GM18517 (cell line): ENCODE results near the gene ERAS.
"Not testable (repeated sequence)": the region's sequence is repeated elsewhere in the genome, so short reads cannot be mapped to it uniquely, and the experiment has no call there.

ENCODE experiments used
- ATAC-seq: cut with Tn5 transposase; IDR thresholded peaks from one replicate; pipeline ENCODE4 v1.9.1; 2021; ENCODE audit warnings: mild to moderate bottlenecking, moderate library complexity; ENCODE audit not compliant: unreplicated experiment

The ERAS gene

DNA sequence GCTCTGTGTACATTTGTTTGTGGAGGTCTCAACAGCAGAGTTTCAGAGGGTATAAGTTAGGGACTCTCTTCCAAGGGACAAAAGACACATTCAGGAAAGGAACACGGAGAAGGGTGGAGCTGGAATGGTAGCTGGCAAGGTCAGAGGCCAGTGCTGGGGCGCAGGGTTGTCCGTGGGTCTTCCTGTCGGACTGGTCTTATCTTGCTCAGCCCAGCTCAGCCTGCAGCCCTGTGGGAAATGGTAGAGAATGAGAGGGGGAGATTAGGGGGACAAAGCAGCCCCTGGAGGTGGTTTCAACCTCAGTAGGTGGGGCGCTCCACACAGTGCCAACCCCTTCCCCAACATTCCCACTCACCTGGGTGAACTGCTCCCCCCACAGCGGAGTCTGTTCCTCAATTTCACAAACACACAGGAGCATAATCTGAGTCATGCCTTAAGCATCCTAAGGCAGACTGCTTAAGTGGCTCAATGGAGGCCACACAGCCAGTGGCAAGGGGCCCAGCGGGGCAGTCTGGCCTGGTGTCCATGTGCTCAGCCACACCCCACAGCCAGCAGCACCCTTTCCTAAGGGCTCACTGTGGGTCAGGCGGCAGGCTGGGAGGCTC is 31.3 kb upstream of the ERAS start:
- ATAC-seq: no peak

DNA sequence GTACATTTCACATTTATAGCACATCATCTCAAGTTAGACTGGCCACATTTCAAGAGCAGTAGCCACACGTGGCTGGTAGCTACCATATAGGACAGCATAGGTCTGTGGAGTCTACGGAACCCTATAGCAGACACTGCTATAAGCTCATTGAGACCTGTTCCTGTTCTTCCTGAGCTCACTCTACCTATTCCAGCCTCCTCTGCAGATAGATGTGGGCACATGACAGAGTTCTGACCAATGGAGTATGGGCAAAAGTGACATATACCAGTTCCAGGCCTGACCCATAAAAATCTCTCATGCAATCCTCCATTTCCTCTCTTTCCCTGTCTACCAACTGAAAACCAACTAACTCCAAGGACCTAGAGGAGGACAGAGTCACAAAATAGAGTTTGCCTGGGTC is 28.0 kb upstream of the ERAS start:
- no peak for ATAC-seq

DNA sequence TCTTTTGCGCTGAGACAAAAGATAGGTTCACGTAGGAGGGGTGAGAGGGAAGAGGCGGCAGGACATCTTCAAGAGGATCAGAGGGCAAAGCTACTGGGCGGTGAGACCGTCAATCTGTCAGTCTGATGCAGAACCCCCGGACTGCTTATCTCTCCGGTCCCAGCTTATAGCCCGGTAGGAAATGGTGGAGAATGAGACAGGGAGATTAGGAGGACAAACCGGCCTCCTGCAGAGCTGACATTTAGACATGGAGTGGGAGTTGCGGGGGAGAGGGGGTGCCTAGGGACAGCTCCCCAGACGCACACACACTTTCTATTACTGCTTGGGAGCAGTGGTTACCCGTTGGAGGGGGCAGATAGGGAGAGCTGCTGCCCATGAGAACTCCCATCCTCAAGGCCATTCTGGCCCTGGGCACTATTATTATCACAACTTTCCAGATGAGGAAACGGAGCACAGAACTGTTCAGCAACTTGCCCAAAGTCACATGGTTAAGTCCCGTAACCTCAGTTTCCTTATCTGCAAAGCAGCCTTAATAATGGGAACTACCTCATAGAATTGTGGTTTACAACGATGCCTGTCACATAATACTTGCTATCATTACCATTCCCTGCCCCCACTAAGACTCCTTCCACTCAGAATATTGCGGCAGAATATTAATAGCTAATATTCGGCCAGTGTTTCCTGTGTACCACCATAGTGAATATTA is 25.6 kb upstream of the ERAS start:
- no peak for ATAC-seq

DNA sequence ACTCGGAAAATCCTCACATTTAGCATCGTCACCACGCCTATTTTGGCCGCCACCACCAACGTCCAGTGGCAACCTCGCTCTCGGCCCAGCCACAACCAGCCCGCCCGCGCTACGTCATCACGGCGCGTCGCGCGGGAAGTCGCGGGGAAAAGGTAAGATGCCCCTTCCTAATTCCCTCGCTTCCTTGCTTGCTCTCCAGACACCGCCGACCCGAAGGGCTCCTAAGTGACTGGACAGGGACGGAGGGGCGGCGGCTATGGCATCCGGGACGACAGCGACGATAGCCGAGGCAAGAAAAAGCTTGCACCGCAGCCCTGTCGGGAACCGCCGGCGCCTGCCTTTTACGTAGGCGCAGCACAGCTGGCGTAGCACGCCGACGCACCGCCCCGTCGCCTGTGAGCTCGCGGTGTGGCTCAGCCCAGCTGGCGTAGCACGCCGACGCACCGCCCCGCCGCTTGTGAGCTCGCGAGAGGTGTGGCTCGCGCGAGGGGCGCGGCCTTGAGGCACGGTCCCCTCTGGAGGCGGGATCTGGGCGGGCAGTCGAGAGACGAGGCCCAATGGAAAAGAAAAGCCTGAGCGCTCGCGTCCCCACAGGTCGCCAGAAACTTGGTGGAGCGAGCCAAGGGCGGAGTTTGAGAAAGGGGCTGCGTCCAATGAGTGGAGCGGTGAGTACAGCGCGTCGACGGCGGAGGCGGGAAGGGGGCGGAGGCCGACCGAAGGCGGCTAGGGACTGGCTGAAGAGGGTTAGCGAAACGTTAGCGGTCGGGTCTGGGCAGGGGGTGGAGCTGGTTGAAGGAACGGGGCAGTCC is 24.8 kb upstream of the ERAS start, which contains the start of gene HDAC6:
TSS of gene HDAC6 (plus strand) at position 788 of the 809 bp plus-strand sequence. CDS start 626 bp downstream, outside the sequence.
- ATAC-seq: peak; percentile 83

DNA sequence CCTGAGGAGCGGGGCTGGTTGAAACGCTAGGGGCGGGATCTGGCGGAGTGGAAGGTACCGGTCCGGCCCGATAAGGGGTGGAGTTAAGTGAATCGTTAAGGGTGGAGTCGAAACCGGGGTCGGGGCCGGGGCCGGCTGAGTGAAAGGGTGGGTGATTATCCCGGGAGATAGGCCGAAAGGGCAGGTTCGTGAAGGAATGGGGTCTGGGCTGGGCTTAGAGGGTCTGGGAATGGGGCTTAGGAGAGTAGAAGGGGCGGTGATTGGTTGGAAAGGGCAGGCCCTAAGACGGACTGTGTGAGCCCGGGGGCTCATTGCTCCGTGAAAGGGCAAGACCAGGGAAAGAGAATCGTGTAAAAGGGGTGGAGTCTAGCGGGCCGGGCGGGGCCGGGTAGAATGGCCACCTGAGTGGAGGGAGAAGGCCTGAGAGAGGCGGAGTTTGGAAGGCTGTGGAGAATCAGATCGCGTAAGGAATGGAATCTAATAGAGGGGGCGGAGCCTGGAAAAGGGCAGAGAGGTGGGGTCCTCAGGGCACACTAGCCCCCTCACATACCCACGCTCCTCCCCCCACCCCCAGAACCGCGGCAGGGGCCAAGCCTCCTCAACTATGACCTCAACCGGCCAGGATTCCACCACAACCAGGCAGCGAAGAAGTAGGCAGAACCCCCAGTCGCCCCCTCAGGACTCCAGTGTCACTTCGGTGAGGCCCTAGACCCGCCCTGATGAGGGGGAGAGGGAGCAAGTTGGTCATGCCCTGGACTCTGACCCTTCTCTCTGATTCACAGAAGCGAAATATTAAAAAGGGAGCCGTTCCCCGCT is 24.0 kb upstream of the ERAS start:
- ATAC-seq: peak; percentile 38

DNA sequence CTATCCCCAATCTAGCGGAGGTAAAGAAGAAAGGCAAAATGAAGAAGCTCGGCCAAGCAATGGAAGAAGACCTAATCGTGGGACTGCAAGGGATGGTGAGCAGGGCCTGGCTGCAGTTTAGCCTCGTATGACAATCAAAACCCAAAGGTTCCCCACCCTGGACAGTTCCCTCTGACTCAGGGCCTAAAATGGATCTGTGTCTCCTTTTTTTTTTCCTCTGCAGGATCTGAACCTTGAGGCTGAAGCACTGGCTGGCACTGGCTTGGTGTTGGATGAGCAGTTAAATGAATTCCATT is 23.5 kb upstream of the ERAS start:
- no peak for ATAC-seq

DNA sequence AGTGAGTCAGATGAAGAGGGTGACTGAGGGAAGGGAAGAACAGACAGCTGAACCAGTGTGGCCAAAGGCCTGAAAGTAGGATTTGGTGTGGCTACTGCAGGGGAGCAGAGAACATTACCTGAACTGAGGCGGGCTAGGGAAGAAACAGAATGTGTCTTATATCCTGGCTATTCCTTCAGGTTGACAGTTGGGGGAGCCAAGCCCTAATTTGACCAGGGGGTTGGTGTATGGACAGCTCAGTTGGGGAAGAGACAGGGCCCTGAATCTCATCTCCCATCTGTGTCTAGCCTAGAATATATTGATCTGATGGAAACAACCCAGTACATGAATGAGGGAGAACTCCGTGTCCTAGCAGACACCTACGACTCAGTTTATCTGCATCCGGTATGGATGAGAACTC is 20.2 kb upstream of the ERAS start:
- ATAC-seq: no peak

DNA sequence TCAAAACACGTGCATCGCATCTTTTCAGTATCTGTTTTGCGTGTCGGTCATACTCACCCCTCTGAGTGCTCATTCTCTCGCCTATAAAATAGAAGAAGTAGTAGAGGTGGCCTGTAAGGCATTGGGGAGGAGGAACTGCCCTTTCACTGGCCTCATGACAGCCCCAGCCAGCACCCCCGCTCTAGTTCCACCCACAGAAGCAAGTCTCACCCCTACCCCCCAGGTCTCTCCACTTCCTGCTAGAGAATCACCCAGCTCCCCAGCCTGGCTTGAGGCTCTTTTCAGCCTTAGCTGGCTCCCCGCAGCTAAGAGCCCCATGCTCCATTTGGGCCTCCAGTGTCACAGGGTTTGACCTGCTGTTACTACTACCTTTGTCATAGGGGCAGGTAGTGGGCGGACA is 12.7 kb upstream of the ERAS start:
- no peak for ATAC-seq

DNA sequence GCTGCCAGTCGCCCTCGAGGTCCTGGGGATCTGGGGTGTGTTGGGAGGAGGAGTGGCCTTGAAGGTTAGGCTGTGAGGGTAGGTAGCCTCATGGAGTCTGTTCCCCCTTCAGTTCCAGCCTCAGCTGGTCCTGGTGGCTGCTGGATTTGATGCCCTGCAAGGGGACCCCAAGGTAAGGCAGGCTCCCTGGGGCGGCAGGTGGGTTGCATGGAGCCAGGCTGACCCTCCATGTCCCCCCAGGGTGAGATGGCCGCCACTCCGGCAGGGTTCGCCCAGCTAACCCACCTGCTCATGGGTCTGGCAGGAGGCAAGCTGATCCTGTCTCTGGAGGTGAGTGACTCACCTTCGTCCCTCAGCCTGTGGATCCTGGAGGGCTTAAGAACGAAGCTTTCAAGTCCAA is 11.6 kb upstream of the ERAS start:
- no peak for ATAC-seq

DNA sequence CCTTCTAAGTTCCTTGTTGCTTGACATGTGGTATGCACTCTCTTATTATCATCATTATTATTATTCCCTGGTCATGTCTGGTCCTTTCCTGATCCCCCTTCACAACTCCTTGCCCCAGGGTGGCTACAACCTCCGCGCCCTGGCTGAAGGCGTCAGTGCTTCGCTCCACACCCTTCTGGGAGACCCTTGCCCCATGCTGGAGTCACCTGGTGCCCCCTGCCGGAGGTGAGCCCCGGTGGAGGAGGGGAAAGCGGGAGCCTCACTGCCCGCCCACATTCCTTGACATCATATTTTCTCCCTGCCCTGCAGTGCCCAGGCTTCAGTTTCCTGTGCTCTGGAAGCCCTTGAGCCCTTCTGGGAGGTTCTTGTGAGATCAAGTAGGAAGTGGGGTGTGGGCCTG is 11.0 kb upstream of the ERAS start:
- no peak for ATAC-seq

DNA sequence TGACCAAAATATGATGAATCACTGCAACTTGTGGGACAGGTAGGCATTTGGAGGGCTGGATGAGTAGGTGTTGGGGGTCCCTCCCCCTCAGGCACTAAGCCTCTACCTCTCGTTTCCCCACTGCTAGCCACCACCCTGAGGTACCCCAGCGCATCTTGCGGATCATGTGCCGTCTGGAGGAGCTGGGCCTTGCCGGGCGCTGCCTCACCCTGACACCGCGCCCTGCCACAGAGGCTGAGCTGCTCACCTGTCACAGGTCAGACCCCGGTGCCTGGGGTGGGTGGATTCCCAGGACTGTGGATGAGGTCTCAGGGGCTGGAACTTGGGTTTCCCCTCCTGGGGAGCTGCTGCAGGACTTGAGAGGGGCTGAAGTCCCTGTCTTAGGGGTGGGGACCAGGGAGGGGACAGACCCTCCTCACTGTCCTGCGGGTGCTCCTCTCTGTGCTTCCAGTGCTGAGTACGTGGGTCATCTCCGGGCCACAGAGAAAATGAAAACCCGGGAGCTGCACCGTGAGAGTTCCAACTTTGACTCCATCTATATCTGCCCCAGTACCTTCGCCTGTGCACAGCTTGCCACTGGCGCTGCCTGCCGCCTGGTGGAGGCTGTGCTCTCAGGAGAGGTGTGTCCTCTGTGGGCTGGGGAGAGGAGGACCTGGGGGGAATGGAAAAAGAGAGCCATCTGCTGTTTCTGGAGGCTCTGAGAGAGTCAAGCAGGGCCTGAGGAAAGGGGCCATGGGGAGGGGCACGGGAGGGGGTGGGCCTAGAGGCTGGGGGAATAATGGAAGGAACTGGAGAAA is 10.1 kb upstream of the ERAS start:
- ATAC-seq: no peak

DNA sequence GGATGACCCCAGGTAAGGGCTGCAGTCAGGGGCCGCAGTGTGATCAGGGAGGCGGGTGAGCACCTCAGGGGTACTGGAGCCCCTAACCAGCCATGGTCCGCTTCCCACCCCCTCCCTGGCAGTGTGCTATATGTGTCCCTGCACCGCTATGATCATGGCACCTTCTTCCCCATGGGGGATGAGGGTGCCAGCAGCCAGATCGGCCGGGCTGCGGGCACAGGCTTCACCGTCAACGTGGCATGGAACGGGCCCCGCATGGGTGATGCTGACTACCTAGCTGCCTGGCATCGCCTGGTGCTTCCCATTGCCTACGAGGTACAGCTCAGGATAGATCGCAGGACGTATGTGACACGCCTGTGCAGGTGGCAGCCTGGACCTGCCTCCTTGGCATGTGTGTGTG is 8.2 kb upstream of the ERAS start:
- ATAC-seq: no peak

DNA sequence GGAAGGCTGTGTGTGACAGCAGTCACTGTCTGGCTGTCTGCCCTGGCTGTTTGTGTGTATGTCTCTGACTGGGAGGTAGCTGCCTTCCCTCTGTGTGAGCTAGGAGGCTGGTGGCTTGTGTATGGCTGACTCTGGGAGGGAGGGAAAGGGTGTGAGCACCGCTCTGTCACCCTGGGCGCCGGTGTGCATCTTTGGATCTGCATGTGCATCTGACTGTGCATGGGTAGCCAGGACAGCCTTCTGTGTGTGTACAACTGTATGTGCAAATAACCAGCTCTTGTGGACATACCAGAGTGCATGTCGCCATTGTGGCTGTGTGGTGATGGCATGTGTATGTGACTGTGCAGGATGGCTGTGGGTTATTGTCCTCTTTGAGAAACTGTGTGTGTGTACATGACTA is 7.4 kb upstream of the ERAS start:
- ATAC-seq: no peak

DNA sequence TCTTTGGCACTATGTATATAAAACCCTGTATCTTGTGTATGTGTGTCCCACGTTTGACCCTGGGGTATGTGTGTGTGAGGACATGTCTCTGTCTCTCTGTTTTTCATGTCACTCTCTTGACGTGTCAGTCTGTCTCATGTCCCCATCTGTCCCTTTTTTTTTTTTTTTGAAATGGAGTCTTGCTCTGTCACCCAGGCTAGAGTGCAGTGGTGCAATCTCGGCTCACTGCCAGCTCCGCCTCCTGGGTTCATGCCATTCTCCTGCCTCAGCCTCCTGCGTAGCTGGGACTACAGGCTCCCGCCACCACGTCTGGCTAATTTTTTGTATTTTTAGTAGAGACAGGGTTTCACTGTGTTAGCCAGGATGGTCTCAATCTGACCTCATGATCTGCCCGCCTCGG is 6.9 kb upstream of the ERAS start:
- ATAC-seq: not testable (repeated sequence)

DNA sequence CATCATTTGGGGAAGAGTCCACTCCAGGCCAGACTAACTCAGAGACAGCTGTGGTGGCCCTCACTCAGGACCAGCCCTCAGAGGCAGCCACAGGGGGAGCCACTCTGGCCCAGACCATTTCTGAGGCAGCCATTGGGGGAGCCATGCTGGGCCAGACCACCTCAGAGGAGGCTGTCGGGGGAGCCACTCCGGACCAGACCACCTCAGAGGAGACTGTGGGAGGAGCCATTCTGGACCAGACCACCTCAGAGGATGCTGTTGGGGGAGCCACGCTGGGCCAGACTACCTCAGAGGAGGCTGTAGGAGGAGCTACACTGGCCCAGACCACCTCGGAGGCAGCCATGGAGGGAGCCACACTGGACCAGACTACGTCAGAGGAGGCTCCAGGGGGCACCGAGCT is 3.3 kb upstream of the ERAS start:
- no peak for ATAC-seq

DNA sequence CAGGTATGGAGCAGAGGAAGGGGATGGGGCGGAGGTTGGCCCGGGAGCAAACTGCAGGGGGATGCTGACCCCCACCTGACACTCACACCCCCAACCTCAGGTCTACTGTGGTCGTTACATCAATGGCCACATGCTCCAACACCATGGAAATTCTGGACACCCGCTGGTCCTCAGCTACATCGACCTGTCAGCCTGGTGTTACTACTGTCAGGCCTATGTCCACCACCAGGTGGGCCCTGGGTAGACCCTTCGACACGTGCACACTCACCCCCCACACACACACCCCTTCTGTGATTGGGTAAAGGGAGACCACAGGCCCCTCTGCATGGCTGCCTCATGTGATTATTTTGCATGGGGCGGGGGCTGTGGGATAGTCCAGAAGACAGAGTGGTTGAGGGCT is 2.2 kb upstream of the ERAS start:
- ATAC-seq: no peak

DNA sequence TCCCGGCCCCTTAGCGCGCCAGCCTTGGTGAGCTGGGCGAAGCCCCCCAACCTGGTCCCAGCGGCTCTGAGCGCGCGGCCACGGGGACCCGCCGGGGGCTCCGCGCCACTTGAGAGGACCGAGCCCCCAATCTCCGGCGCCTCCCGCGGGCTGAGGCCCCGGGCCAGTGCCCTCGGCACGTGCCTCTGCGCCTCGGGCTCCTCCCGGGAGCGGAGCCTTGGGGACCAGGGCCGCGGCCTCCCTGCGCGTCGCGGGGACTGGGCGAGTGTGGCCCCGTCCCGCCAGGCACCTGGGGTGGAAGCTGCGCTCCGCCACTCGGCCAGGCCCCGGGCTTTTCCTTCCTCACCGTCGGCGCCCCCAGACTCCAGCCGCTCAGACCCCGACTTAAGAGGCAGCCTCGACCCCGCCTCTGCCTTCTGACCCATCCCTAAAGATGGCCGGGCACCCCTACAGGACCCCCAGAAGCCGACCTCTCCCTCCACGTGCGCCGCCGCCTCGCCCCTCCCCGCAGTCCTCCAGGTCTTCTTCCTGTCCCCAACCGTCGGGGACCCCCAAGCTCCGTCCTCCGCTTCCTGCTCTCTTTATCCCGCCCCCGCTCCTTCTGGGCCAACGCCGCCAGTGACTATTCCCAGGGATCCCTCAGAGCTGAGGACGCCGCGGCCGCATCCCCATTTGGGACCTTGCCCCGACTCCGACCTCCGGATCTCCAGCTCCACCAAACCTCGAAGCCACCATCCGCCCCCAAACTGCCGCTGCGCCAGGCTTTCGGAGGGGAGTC is 752 bp downstream of the ERAS start:
- no peak for ATAC-seq

DNA sequence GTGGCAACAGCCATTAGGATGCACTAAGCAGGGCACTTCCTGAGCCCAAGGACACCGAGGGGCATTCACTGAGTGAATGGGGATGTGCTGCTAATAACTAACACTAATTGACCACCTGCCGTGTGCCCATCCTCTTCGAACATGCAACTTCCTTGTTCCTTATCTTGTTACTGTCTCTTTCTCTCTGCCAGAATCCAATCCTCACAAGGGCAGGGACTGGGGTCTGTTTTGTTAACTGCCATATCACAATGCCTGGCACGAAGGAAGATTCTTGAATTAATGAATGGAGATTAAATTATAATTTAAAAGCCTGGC is 1.3 kb downstream of the ERAS start:
- no peak for ATAC-seq

DNA sequence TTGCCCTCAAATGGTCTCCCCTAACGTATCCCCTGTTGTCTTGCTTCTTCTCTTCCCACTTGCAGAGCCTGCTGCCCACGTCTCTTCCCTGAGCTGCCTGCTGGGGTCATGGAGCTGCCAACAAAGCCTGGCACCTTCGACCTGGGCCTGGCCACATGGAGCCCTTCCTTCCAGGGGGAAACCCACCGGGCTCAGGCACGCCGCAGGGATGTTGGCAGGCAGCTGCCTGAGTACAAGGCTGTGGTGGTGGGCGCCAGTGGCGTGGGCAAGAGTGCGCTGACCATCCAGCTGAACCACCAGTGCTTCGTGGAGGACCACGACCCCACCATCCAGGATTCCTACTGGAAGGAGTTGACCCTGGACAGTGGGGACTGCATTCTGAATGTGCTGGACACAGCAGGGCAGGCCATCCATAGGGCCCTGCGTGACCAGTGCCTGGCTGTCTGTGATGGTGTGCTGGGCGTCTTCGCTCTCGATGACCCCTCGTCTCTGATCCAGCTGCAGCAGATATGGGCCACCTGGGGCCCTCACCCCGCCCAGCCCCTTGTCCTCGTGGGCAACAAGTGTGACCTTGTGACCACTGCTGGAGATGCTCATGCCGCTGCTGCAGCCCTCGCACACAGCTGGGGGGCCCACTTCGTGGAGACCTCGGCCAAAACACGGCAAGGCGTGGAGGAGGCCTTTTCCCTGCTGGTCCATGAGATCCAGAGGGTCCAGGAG is 2.9 kb downstream of the ERAS start:
- ATAC-seq: no peak
